HL-60 (cell line): ENCODE measurements around the gene OR13C2.
"Not testable (repeated sequence)": the region's sequence is repeated elsewhere in the genome, so short reads cannot be mapped to it uniquely, and the experiment has no call there.

ENCODE experiments used
- POLR2AphosphoS5 ChIP-seq: IDR thresholded peaks from 2 replicates; pipeline ENCODE4 v1.6.1; 2012; ENCODE audit warnings: low read depth
- TF ChIP-seq, protein P1 (sequence below): IDR thresholded peaks from one replicate; pipeline ENCODE4 v1.5.1; 2011; ENCODE audit warnings: low read length, control low read depth, inconsistent platforms; ENCODE audit not compliant: insufficient read depth

DNA sequence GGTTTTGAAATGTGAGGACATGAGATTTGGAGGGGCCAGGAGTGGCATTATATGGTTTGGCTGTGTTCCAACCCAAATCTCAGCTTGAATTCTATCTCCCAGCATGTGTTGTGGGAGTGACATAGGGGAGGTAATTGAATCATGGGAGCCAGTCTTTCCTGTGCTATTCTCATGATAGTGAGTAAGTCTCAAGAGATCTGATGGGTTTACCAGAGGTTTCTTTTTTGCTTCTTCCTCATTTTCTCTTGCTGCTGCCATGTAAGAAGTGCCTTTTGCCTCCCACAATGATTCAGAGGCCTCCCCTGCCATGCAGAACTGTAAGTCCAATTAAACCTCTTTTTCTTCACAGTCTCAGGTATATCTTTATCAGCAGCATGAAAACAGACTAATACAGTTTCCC, 20.5 kb upstream of the OR13C2 start:
- TF ChIP-seq, protein P1, sequence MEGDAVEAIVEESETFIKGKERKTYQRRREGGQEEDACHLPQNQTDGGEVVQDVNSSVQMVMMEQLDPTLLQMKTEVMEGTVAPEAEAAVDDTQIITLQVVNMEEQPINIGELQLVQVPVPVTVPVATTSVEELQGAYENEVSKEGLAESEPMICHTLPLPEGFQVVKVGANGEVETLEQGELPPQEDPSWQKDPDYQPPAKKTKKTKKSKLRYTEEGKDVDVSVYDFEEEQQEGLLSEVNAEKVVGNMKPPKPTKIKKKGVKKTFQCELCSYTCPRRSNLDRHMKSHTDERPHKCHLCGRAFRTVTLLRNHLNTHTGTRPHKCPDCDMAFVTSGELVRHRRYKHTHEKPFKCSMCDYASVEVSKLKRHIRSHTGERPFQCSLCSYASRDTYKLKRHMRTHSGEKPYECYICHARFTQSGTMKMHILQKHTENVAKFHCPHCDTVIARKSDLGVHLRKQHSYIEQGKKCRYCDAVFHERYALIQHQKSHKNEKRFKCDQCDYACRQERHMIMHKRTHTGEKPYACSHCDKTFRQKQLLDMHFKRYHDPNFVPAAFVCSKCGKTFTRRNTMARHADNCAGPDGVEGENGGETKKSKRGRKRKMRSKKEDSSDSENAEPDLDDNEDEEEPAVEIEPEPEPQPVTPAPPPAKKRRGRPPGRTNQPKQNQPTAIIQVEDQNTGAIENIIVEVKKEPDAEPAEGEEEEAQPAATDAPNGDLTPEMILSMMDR = not testable (repeated sequence)
- TF ChIP-seq POLR2AphosphoS5 = not testable (repeated sequence)
